Measurements from ENCODE around the gene PROC. TPM values are rescaled to one million over a fixed set of nuclear protein-coding genes. Genes with fewer than 3 reads are reported as not detected.

The PROC gene
- total and polyA plus RNA-seq, 2 of the 8 experiments (the other 6 are each of a cell fraction or from before 2014, with no cell fraction given) = 1.5 to 1.6 TPM

DNA sequence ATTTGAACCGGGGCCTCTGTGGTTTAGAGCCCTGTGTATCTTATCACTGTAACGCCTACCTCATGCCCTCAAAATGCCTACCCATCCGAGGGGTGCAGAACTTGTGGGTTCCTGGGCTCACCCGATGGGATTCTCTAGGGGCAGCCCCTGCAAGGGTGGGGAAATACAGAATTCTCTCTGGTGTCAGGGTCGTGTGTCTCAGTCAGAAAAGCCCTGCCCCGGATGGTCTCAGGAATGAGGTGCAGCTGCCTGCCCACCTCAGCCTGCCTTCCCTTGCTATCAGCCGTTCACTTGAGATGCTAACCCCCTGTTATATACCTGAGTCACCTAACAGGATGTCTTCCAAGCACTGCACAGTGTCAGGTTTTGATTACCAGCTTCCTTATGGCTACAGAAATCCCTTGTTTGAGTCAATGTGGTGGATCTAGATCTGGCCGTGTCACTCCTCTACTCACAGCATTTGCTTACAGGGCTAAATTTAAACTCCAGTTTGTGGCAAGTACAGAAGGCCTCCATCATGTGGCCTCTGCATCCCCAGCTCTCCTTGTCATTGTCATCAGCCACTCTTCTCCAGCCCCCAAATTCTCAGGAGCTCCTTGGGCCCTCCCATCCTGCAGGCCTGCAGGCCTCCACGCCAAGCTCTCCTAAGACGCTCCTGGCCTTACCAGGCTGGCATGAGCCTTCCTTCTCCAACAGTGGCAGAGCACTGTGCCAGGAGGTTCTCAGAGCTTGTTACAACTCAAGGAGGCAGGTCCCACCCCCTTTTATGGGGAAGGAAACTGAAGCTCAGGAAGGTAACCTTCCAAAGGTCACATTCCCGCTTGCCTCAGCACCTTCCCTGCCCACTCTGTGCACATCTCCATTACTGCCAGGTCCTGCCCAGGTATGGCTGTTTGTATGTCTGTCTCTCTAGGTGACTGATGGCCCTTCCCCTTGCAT lies 16.2 kb upstream of the PROC start:
- Histone ChIP-seq H3K4ac (replicated peaks; ENCODE audit: insufficient read length, low read depth, low read length) (no peak overlapping the region), H2BK120ac (replicated peaks; ENCODE audit: low read depth, low read length) (no peak overlapping the region), H3K4me2 (ENCODE audit: insufficient read depth in 1 of 2, low read depth in 2 of 2, low read length in 2 of 2) (no peak overlapping the region), H3K27ac (ENCODE audit: low read depth, low read length) (no peak overlapping the region), H3K27me3 (replicated peaks in 1 of 4; ENCODE audit: control insufficient read depth in 3 of 4, extremely low read depth in 1 of 4, insufficient read depth in 3 of 4, low read length in 3 of 4) (no peaks in the 10 kb centered on the region), H3K79me1 (ENCODE audit: low read depth, low read length) (no peaks in the 10 kb centered on the region), H2BK5ac (ENCODE audit: low read depth, low read length) (0 out of 2 replicates have a peak overlapping the region, but pooled peaks have one; percentile 10), H3K79me2 (ENCODE audit: control insufficient read depth in 1 of 2, insufficient read depth in 2 of 2, low read length in 2 of 2) (no peaks in the 10 kb centered on the region), H3K9ac (replicated peaks in 1 of 4; ENCODE audit: extremely low read depth in 1 of 4, low read depth in 3 of 4, low read length in 3 of 4) (no peak overlapping the region), H3K4me1 (replicated peaks in 1 of 4; ENCODE audit: control insufficient read depth in 3 of 4, insufficient read depth in 4 of 4, low read length in 3 of 4) (peaks cover 0 to 4% (median 2%) of the 10 kb centered on the region in 4 experiments; a peak in 2 of 7 replicates), H3K36me3 (ENCODE audit: control insufficient read depth in 2 of 4, insufficient read depth in 4 of 4, low read length in 3 of 4) (no peaks in the 10 kb centered on the region), H2AK5ac (ENCODE audit: low read depth, low read length) (no peak overlapping the region), H3K4me3 (ENCODE audit: extremely low read depth in 1 of 4, insufficient read depth in 2 of 4, low read depth in 3 of 4, low read length in 4 of 4) (no peak overlapping the region), H2BK15ac (ENCODE audit: low read length) (0 out of 2 replicates have a peak overlapping the region, but pooled peaks have one; percentile 36), H2BK20ac (ENCODE audit: low read length) (no peak overlapping the region), H4K5ac (ENCODE audit: insufficient read length, low read depth, low read length) (no peak overlapping the region), H4K20me1 (replicated peaks in 1 of 2; ENCODE audit: control insufficient read depth in 1 of 2, insufficient read depth in 2 of 2, low read length in 2 of 2) (no peaks in the 10 kb centered on the region), H3K56ac (replicated peaks; ENCODE audit: insufficient read length, low read depth, low read length) (no peak overlapping the region), H3K23ac (ENCODE audit: insufficient read length) (no peak overlapping the region), H2BK12ac (ENCODE audit: low read depth, low read length) (no peak overlapping the region), H4K8ac (ENCODE audit: extremely low read depth, insufficient read depth, low read length) (no peak overlapping the region), H2AFZ (ENCODE audit: low read length) (no peak overlapping the region), H3K14ac (ENCODE audit: insufficient read length) (no peak overlapping the region), H4K91ac (replicated peaks; ENCODE audit: insufficient read length, low read length) (no peak overlapping the region), H3K9me3 (ENCODE audit: insufficient read depth in 2 of 2, low read depth in 1 of 2, low read length in 1 of 2) (no peaks in the 10 kb centered on the region), H3K23me2 (ENCODE audit: low read depth, low read length) (no peaks in the 10 kb centered on the region), H3K18ac (ENCODE audit: extremely low read depth, low read length) (no peak overlapping the region)
- DNase-seq (ENCODE audit: low read depth in 1 of 2, low spot score in 2 of 2) (no peak), FAIRE-seq (no peak)
- 88% methylated on average over 11 of the region's 11 CpGs; no CpG with 5 or more reads in 1 of the 2 experiments for WGBS, 2 experiments (ENCODE audit: extremely low coverage in 1 of 2, insufficient coverage in 1 of 2, insufficient read length in 1 of 2, insufficient replicate concordance in 2 of 2, low coverage in 1 of 2, low lambda C conversion rate in 2 of 2, missing lambda C conversion rate in 1 of 2)
- TF ChIP-seq EZH2 (IDR thresholded peaks at IDR 0.05; ENCODE audit: low read depth, low read length, severe bottlenecking) (no peak), RXRA (IDR thresholded peaks at IDR 0.05; ENCODE audit: insufficient read depth, low read depth, low read length) (no peak)
- POLR2A ChIA-PET (ENCODE audit: partially characterized antibody) = interaction anchor here (0.6 to 1.6 kb wide), 4 partner anchors 11 to 455 kb away, joined by 3 to 5 read pairs (median 3); no protein-coding TSS in a partner anchor
- CTCF ChIA-PET (ENCODE audit: partially characterized antibody) = interaction anchor here (0.5 to 2.5 kb wide), 8 partner anchors 9 to 226 kb away, joined by 3 to 12 read pairs (median 4); no protein-coding TSS in a partner anchor
